Measurements from ENCODE around the gene SGF29.
"Not testable (repeated sequence)": the region's sequence is repeated elsewhere in the genome, so short reads cannot be mapped to it uniquely, and the experiment has no call there.

The SGF29 gene

GRCh38 chr16:28617874-28618273 is 64.2 kb downstream of the SGF29 start:
- no peak for DNase-seq (ENCODE audit: low read depth)
- in situ Hi-C loops (cut with HindIII; ENCODE audit: low sequenced_read_pairs): no loop called here
- TF ChIP-seq CTCF (IDR thresholded peaks at IDR 0.05; ENCODE audit: low read depth, low read length, missing control alignments): no peak
- H3K4me3 ChIP-seq (ENCODE audit: low read depth, low read length): no peak overlapping the region

GRCh38 chr16:28620316-28620715 is 66.6 kb downstream of the SGF29 start:
- in situ Hi-C loops (cut with HindIII; ENCODE audit: low sequenced_read_pairs); DNase-seq (ENCODE audit: low read depth); H3K4me3 ChIP-seq (ENCODE audit: low read depth, low read length): not testable (repeated sequence)

- in situ Hi-C loops (cut with HindIII; ENCODE audit: low sequenced_read_pairs): no loop called here
- H3K4me3 ChIP-seq (ENCODE audit: low read depth, low read length): no peak overlapping the region
- TF ChIP-seq CTCF (IDR thresholded peaks at IDR 0.05; ENCODE audit: low read depth, low read length, missing control alignments): no peak
- no peak for DNase-seq (ENCODE audit: low read depth)
These were observed 67.9 kb downstream of the SGF29 start for GRCh38 chr16:28621481-28622155.

GRCh38 chr16:28622532-28623171 is 68.9 kb downstream of the SGF29 start:
- peak overlapping the region; percentile 22 for H3K4me3 ChIP-seq (ENCODE audit: low read depth, low read length)
- DNase-seq (ENCODE audit: low read depth); in situ Hi-C loops (cut with HindIII; ENCODE audit: low sequenced_read_pairs): not testable (repeated sequence)

GRCh38 chr16:28623172-28623711 is 69.5 kb downstream of the SGF29 start:
- peak overlapping the region; percentile 22 for H3K4me3 ChIP-seq (ENCODE audit: low read depth, low read length)
- in situ Hi-C loops (cut with HindIII; ENCODE audit: low sequenced_read_pairs): no loop called here
- no peak for TF ChIP-seq CTCF (IDR thresholded peaks at IDR 0.05; ENCODE audit: low read depth, low read length, missing control alignments)
- no peak for DNase-seq (ENCODE audit: low read depth)

GRCh38 chr16:28630905-28631304 is 77.2 kb downstream of the SGF29 start:
- DNase-seq (ENCODE audit: low read depth); in situ Hi-C loops (cut with HindIII; ENCODE audit: low sequenced_read_pairs); H3K4me3 ChIP-seq (ENCODE audit: low read depth, low read length): not testable (repeated sequence)

- H3K4me3 ChIP-seq (ENCODE audit: low read depth, low read length); in situ Hi-C loops (cut with HindIII; ENCODE audit: low sequenced_read_pairs); DNase-seq (ENCODE audit: low read depth): not testable (repeated sequence)
These were observed 82.5 kb downstream of the SGF29 start for GRCh38 chr16:28636093-28636823.

- in situ Hi-C loops (cut with HindIII; ENCODE audit: low sequenced_read_pairs); H3K4me3 ChIP-seq (ENCODE audit: low read depth, low read length); DNase-seq (ENCODE audit: low read depth): not testable (repeated sequence)
These were observed 84.0 kb downstream of the SGF29 start, which contains the start of gene NPIPB8 for GRCh38 chr16:28637765-28638164. Gene NPIPB8 (plus strand): TSS chr16:28638065. CDS start chr16:28638361, 296 bp downstream.

- in situ Hi-C loops (cut with HindIII; ENCODE audit: low sequenced_read_pairs): not testable (repeated sequence)
These were observed 84.6 kb downstream of the SGF29 start for GRCh38 chr16:28638359-28638758.

GRCh38 chr16:28639959-28640358 is 86.2 kb downstream of the SGF29 start:
- in situ Hi-C loops (cut with HindIII; ENCODE audit: low sequenced_read_pairs); DNase-seq (ENCODE audit: low read depth); H3K4me3 ChIP-seq (ENCODE audit: low read depth, low read length): not testable (repeated sequence)

More at GRCh38 chr16:28638359-28638758, 84.6 kb downstream of the SGF29 start:
- not testable (repeated sequence) for DNase-seq (ENCODE audit: low read depth); H3K4me3 ChIP-seq (ENCODE audit: low read depth, low read length)
